ENCODE measurements around the gene EIF2D.

The EIF2D gene

DNA sequence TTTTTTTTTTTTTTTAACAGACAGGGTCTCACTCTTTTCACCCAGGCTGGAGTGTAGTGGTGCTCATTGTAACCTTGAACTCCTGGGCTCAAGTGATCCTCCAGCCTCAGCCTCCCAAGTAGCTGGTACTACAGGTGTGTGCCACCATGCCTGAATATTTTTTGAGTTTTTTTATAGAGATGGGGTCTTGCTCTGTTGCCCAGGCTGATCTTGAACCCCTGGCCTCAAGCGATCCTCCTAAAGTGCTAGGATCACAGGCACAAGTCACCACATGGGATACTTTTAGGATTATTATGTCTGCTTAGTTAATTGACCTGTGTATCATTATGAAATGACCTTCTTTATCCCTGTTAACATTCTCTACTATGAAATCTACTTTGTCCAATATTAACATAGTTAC lies 66.9 kb downstream of the EIF2D start:
- DNase-seq: no peak

DNA sequence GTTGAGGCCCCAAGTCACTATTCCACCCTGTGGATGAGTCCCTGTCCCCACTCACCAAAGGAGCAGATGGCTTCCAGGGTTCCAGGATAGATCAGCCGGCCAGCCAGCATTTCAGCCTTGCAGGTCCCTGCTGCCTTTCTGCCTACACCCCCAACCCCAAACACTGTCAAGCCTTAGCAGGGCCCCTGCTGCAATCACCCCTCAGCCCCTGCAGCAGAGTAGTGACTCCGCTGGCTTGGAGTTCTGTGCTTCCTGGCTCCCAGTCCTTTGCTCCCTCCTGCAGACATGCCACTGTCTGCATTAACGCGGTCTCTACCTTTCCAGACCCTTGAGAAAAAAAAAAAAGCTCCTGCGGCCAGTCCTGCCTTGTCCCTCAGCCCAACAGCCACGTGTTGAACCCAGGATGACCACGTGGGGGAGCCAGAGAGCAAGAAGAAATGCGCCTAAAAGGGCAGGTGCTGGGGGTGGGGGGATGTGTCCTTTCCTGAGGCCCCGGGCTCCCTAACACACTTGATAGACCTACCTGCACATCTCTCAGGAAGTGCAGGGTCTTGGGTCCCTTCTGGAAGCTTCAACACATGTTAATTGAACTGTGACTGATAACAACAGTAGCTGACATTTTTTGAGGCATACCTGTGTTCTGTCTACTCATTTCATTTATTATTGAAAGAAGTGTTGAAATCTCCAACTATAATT lies 67.6 kb downstream of the EIF2D start:
- DNase-seq: peak in 12 of 14 donors; percentile 8 to 60 (median 30)

Measured in C1 segment of cervical spinal cord (tissue), 14 donors.